Muscle layer of duodenum (tissue), 2 donors: ENCODE results near the gene RPS6KA2.
"Not testable (repeated sequence)": the region's sequence is repeated elsewhere in the genome, so short reads cannot be mapped to it uniquely, and the experiment has no call there.

ENCODE experiments used
- H3K27ac ChIP-seq: one replicate; pipeline ENCODE4 v1.7.0; 2013; ENCODE audit warnings: mild to moderate bottlenecking, low read length
- H3K27me3 ChIP-seq: one replicate; pipeline ENCODE4 v1.7.0; 2013; ENCODE audit warnings: low read depth, mild to moderate bottlenecking, control low read depth, low read length
- H3K36me3 ChIP-seq, 2 donors: one replicate each; pipeline ENCODE4 v1.7.0; 2013; ENCODE audit warnings: low read length in 2 of 2, control low read depth in 1 of 2, mild to moderate bottlenecking in 1 of 2; ENCODE audit not compliant: insufficient read depth in 2 of 2, control insufficient read depth in 1 of 2
- H3K4me1 ChIP-seq, 2 donors: one replicate each; pipeline ENCODE4 v1.7.0; 2013; ENCODE audit warnings: low read length in 2 of 2, mild to moderate bottlenecking in 2 of 2, control low read depth in 1 of 2, moderate library complexity in 1 of 2; ENCODE audit not compliant: insufficient read depth in 2 of 2, control insufficient read depth in 1 of 2
- H3K4me3 ChIP-seq, 2 donors: one replicate each; pipeline ENCODE4 v1.7.0; 2013; ENCODE audit warnings: low read length in 2 of 2, low read depth in 1 of 2, mild to moderate bottlenecking in 1 of 2
- H3K9me3 ChIP-seq, 2 donors: one replicate each; pipeline ENCODE4 v1.7.0; 2013; ENCODE audit warnings: low read length in 2 of 2, control low read depth in 1 of 2, mild to moderate bottlenecking in 1 of 2; ENCODE audit not compliant: control insufficient read depth in 1 of 2
- donor health status: healthy.

Gene RPS6KA2

GRCh38 chr6:166394036-166394892 is 232.8 kb downstream of the RPS6KA2 start:
- Histone ChIP-seq H3K36me3 (no peaks in the 10 kb centered on the region), H3K27ac (no peak overlapping the region), H3K4me3 (no peak overlapping the region), H3K27me3 (no peaks in the 10 kb centered on the region), H3K4me1 (no peaks in the 10 kb centered on the region), H3K9me3 (peaks cover 0 to 2% of the 10 kb centered on the region in 2 donors)

- H3K36me3 ChIP-seq = no peaks in the 10 kb centered on the region
- no peak overlapping the region for H3K4me3 ChIP-seq
- H3K27me3 ChIP-seq = no peaks in the 10 kb centered on the region
- no peak overlapping the region for H3K27ac ChIP-seq
- peaks cover 0 to 2% of the 10 kb centered on the region in 2 donors for H3K9me3 ChIP-seq
- H3K4me1 ChIP-seq = no peaks in the 10 kb centered on the region
Measured at GRCh38 chr6:166393535-166393823, 233.6 kb downstream of the RPS6KA2 start.

- not testable (repeated sequence) for H3K9me3 ChIP-seq, H3K4me3 ChIP-seq, H3K27ac ChIP-seq, H3K4me1 ChIP-seq, H3K27me3 ChIP-seq, H3K36me3 ChIP-seq
Measured at GRCh38 chr6:166392755-166393534, 234.1 kb downstream of the RPS6KA2 start.

GRCh38 chr6:166389119-166389518 is 237.9 kb downstream of the RPS6KA2 start:
- no peaks in the 10 kb centered on the region for H3K27me3 ChIP-seq

GRCh38 chr6:166388290-166389004 is 238.6 kb downstream of the RPS6KA2 start:
- no peaks in the 10 kb centered on the region for H3K27me3 ChIP-seq
- no peak overlapping the region for H3K4me3 ChIP-seq
- no peaks in the 10 kb centered on the region for H3K9me3 ChIP-seq
- no peak overlapping the region for H3K27ac ChIP-seq
- H3K4me1 ChIP-seq = no peaks in the 10 kb centered on the region
- H3K36me3 ChIP-seq = no peaks in the 10 kb centered on the region

More at GRCh38 chr6:166389119-166389518, 237.9 kb downstream of the RPS6KA2 start:
- Histone ChIP-seq H3K36me3 (no peaks in the 10 kb centered on the region), H3K27ac (no peak overlapping the region), H3K4me3 (no peak overlapping the region), H3K4me1 (no peaks in the 10 kb centered on the region), H3K9me3 (no peaks in the 10 kb centered on the region)

- Histone ChIP-seq H3K4me1 (no peaks in the 10 kb centered on the region), H3K27me3 (no peaks in the 10 kb centered on the region), H3K4me3 (no peak overlapping the region), H3K9me3 (no peaks in the 10 kb centered on the region), H3K36me3 (no peaks in the 10 kb centered on the region), H3K27ac (no peak overlapping the region)
Measured at GRCh38 chr6:166387642-166388289, 239.3 kb downstream of the RPS6KA2 start.

- H3K4me1 ChIP-seq, H3K4me3 ChIP-seq, H3K36me3 ChIP-seq, H3K27me3 ChIP-seq, H3K27ac ChIP-seq, H3K9me3 ChIP-seq: not testable (repeated sequence)
Measured at GRCh38 chr6:166387098-166387497, 240.0 kb downstream of the RPS6KA2 start.

- no peaks in the 10 kb centered on the region for H3K27me3 ChIP-seq
- no peaks in the 10 kb centered on the region for H3K36me3 ChIP-seq
- no peak overlapping the region for H3K27ac ChIP-seq
- H3K4me3 ChIP-seq = no peak overlapping the region
- peaks cover 0 to 4% of the 10 kb centered on the region in 2 donors for H3K4me1 ChIP-seq
- H3K9me3 ChIP-seq = no peaks in the 10 kb centered on the region
Measured at GRCh38 chr6:166386111-166386510, 240.9 kb downstream of the RPS6KA2 start.

GRCh38 chr6:166383802-166384363 is 243.2 kb downstream of the RPS6KA2 start:
- Histone ChIP-seq H3K27ac (peak overlapping the region; percentile 84), H3K4me3 (peak overlapping the region; percentile 94 to 98)
- H3K4me1 ChIP-seq, H3K27me3 ChIP-seq, H3K9me3 ChIP-seq, H3K36me3 ChIP-seq: not testable (repeated sequence)

GRCh38 chr6:166382933-166383801 is 243.9 kb downstream of the RPS6KA2 start, which contains the start of gene MPC1:
MPC1 (minus strand) TSS chr6:166382940; CDS start chr6:166382876, 64 bp downstream.
- Histone ChIP-seq H3K4me3 (peak within 1 kb of the TSS; percentile 94 to 98), H3K27ac (peak within 1 kb of the TSS; percentile 84), H3K36me3 (no peaks in the 10 kb centered on the region), H3K4me1 (peaks cover 0 to 6% of the 10 kb centered on the region in 2 donors), H3K9me3 (no peaks in the 10 kb centered on the region), H3K27me3 (no peaks in the 10 kb centered on the region)
